Peyer's patch (tissue), 4 donors: ENCODE measurements around the gene CYTH2.

Source experiments
- CTCF ChIP-seq, 6 experiments: fragments of 450-650 bp in 4 of 6; fragments of 200-600 bp in 2 of 6; sonication (generic) in 1 of 6; IDR thresholded peaks; one replicate each; pipeline ENCODE4 v1.5.1; 2017 to 2019; ENCODE audit warnings: antibody characterized with exemption in 6 of 6, mild to moderate bottlenecking in 3 of 6, moderate library complexity in 1 of 6
- POLR2A ChIP-seq, 2 donors: fragments of 450-650 bp; IDR thresholded peaks; one replicate each; pipeline ENCODE4 v1.5.1; 2017; ENCODE audit warnings: antibody characterized with exemption in 2 of 2, mild to moderate bottlenecking in 2 of 2, moderate library complexity in 2 of 2

DNA sequence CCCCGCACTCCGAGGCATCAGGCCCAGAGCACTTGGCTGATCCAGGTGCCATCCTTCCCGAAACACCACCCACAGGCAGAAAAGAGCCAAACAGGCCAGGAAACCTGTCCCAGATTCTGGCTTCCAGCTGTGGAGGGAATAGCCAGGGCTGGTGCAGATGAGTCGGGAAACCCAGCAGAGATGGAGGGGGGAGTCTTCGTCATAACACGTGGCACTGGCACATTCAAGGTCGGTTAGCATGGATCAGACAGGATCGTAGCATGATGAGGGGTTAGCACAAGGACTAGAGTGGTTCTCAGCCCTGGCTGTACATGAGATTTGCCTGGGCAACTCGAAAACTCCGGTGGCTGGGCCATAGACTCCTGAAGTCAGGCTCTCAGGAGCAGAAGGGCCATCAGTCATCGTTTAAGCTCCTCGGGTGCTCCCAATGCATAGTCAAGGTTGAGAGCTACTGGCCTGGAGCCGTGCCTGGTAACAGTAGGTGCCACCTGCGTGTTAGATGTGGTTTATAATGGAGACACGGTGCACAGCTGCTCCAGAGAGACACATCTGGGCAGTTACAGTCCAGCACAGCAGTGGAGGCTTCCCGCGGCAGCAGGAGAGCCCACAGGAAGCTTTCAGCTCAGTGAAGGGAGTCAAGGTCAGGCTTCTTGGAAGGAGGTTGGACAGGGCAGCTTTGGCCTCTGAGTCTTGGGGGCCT lies 6.3 kb downstream of the CYTH2 start:
- TF ChIP-seq CTCF (IDR thresholded peaks at IDR 0.05) (no peak), POLR2A (IDR thresholded peaks at IDR 0.05) (no peak)
